GM12875 (cell line): ENCODE results near the gene ABCC11.
"Not testable (repeated sequence)": the region's sequence is repeated elsewhere in the genome, so short reads cannot be mapped to it uniquely, and the experiment has no call there.

ENCODE experiments used
- H3K4me3 ChIP-seq: one replicate; pipeline ENCODE4 v1.5.1; 2011; ENCODE audit warnings: low read depth, low read length, control low read depth
- TF ChIP-seq, protein P1 (sequence below): IDR thresholded peaks from 2 replicates; pipeline ENCODE4 v1.5.1; 2011; ENCODE audit warnings: low read depth, mild to moderate bottlenecking, control low read depth, inconsistent platforms, low read length, moderate library complexity, borderline replicate concordance; ENCODE audit not compliant: insufficient read depth

Gene ABCC11

DNA sequence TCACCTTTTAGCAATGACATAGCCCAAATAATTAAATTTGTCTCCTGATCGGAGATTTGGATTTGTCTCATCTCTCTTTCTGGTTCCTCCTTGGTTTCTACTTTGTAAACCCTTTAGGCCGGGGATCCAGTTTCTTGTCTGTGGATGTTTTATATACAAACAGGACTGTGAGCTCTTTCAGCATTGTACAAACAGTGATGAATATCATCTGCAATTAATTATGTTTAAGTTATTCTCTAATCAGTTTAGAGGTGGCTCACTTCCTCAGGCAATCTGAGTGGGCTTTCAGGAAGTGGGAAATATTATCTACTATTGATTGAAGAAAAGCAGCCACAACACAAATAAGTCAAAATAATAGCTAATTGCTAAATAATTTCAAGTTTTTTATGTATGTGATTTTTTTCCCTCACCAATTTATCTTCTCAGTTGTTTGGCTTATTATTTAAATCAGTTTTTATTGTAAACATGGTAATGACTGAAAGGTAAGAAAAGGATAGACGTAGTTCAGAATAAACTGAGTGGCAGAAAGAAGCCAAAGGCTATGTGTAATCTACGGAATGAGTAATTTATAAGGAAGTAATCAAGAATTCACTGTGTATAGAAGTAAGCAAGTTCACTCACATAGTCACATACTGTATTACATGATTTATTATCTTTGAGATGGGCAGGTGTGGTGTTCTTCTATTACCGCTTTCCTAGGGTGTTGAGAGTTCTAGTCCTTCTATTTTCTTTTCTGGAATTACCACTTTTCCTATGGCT is 3.4 kb upstream of the ABCC11 start:
- TF ChIP-seq, protein P1, sequence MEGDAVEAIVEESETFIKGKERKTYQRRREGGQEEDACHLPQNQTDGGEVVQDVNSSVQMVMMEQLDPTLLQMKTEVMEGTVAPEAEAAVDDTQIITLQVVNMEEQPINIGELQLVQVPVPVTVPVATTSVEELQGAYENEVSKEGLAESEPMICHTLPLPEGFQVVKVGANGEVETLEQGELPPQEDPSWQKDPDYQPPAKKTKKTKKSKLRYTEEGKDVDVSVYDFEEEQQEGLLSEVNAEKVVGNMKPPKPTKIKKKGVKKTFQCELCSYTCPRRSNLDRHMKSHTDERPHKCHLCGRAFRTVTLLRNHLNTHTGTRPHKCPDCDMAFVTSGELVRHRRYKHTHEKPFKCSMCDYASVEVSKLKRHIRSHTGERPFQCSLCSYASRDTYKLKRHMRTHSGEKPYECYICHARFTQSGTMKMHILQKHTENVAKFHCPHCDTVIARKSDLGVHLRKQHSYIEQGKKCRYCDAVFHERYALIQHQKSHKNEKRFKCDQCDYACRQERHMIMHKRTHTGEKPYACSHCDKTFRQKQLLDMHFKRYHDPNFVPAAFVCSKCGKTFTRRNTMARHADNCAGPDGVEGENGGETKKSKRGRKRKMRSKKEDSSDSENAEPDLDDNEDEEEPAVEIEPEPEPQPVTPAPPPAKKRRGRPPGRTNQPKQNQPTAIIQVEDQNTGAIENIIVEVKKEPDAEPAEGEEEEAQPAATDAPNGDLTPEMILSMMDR, result no peak
- H3K4me3 ChIP-seq, result no peak overlapping the region

DNA sequence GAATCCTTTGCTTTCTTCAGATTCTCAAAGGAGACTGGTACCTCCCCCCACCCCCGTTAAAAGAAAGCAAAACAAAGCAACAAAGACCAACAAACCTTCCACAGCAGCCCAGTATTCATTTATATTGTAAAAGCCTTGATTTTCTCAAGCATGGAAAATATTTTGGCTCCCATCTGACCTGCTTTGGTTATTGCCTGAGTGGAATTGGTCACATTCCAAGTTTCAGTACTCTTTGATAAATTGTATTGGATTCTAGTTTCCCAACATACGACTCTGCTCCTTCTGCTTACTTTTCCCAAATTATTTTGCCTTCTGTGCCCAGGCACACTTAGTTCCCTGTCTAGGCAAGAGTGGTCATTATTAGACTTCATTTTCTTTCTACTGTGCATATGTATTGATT is 1.3 kb downstream of the ABCC11 start:
- H3K4me3 ChIP-seq, result no peak overlapping the region

DNA sequence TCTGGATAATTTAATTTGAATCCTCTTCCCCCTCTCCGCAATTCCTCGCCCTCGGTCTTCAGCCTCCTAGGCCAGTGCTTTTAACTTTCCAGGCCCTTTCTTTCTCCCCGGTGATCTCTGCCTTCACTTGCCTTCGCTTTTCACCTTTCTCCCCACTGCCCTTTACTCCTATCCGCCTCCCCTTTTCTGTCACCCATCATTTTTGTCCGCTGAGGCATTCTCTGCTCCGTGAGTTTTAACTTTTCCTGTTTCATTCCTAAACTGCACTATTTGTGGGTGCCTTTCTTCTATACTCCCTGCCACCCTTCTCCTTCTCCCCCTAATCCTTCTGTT is 2.5 kb downstream of the ABCC11 start:
- TF ChIP-seq, protein P1, result no peak
- H3K4me3 ChIP-seq, result peak overlapping the region; percentile 87

More for the DNA sequence above, 1.3 kb downstream of the ABCC11 start:
- TF ChIP-seq, protein P1, result no peak

DNA sequence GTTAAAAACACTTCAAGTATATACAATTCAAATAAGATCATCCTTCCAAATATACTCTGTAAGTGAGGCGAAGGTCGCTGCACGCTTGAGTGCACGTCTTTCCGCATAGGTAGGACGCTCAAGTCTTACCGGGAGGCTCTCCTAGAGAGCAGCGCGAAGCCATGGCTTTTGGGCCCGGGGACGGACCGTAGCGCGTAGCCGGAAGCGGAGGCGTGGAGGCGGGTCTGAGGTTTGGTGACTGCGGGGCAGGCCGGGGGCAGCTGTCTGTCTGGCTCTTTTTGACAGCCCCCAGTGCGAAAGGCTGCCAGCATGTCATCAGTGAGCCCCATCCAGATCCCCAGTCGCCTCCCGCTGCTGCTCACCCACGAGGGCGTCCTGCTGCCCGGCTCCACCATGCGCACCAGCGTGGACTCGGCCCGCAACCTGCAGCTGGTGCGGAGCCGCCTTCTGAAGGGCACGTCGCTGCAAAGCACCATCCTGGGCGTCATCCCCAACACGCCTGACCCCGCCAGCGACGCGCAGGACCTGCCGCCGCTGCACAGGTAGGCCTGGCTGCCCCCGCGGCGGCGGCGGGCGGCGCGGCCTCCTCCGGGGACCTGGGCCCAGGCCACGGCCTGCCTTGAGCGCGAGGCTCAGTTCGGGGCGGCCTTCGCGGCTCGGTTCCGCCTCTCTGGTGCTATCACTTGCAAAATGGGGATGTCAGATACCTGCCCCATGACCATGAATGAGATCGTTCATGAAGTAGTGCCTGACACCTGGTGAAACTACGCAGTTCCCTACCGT is 3.1 kb downstream of the ABCC11 start, which contains the start of gene LONP2:
TSS of gene LONP2 (plus strand) at position 221 of the 783 bp plus-strand sequence. CDS start at position 310, 89 bp downstream.
- peak within 1 kb of the TSS; percentile 87 for H3K4me3 ChIP-seq
- TF ChIP-seq, protein P1, result no peak

DNA sequence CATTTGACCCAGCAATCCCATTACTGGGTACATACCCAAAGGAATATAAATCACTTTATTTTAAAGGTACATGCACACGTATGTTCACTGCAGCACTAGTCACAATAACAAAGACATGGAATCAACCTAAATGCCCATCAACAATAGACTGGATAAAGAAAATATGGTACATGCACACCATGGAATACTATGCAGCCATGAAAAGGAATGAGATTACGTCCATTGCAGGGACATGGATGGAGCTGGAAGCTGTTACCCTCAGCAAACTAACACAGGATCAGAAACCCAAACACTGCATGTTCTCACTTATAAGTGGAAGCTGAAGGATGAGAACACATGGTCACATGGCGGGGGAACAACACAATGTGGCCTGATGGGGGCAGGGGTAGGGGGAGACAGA is 7.2 kb downstream of the ABCC11 start:
- H3K4me3 ChIP-seq, result not testable (repeated sequence)

DNA sequence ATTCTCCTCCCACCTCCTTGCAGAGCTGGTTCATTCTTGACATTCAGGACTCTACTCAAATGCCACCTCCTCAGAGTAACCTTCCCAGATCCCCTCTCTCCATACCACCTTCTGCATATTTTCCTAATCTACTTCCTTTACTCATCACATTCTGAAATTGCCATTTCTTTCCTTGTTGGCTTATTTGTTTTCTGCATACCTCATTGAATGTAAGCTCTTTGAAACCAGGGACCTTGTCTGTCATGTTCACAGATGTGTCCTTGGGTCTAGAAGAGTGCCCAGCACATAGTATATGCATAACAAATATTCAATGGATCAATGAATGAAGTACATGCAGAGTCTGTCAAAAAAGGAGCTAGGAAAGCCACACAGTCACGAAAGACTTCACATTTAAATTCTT is 11.1 kb downstream of the ABCC11 start:
- TF ChIP-seq, protein P1, result no peak
- no peak overlapping the region for H3K4me3 ChIP-seq

DNA sequence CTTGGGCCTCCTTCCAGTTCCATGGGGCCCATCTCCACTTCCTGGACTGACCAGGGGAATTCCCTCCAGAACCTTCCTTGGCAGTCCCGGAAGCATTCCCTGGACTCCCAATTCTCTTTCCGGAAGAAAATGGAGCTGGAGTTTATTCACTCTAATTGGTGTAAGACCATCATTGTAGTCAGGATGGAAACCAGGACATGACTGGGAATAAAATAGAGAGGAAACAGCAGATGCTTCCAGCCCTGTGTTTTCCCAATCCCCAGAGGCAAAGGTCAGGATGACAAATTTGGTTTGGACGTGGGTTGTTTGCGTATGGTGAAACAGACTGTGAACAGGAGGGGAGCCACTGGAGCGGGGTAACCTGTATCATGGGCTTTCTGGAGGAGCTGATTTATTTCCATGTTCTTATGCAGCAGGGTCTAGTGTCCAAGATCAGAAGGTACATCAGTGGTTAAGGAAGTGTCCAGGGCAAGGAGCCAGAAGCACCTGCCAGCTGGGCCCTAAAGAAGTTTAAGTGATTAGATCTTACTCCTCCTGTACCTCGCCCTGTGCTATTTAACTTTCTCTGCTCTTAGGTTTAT is 11.7 kb downstream of the ABCC11 start:
- no peak overlapping the region for H3K4me3 ChIP-seq
- TF ChIP-seq, protein P1, result no peak
